GM19025 (cell line): ENCODE results near the gene PHGDH.
"Not testable (repeated sequence)": the region's sequence is repeated elsewhere in the genome, so short reads cannot be mapped to it uniquely, and the experiment has no call there.

Source experiments
- ATAC-seq: cut with Tn5 transposase; IDR thresholded peaks from one replicate; pipeline ENCODE4 v1.9.1; 2021; ENCODE audit warnings: mild to moderate bottlenecking, low read depth, moderate library complexity; ENCODE audit not compliant: unreplicated experiment

Gene PHGDH

DNA sequence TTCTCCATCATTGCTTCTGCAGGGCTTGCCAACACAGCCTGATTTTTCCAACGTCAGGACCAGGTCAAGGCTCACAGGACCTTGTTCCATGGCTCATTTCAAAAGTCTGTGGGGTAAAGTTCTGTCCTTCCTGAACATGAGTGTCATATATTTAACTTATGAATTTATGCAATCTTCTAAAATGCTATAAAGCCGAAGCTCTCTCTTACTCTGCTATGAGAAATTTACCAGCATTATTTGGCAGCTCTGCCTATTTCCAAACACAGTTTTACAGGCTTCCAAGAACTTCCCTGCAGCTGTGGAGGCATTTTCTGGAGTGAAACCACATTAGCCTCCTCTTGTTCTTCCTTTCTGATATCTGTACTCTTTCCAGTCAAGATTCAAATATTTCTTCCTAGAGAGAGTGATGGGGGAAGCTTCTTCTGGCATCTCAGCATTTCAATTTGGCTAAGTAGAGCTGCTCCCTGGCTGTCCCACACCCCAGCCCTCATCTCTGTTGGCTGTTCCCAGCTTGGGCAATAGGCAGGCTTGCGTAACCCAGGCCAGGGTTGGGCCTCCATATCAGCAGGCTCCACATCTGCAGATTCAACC lies 72.6 kb downstream of the PHGDH start:
- no peak for ATAC-seq

DNA sequence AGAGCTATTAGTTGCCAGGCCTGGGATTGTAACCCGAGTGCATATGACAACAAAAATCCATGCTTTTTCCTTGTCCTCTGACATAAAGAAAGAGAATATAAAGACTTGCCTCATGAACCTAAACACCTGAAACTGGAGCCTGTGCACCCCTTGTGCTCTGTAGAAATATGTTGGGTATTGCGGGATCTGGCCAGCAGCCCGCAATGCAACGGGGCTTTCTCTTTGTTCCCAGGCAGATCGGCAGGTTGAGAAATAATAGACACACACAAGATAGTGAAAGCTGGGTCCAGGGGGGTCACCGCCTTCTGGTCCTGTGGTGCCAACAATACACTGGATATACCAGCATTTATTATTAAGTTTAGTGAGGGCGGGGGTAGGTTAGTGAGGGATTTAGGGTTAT lies 74.3 kb downstream of the PHGDH start:
- not testable (repeated sequence) for ATAC-seq

DNA sequence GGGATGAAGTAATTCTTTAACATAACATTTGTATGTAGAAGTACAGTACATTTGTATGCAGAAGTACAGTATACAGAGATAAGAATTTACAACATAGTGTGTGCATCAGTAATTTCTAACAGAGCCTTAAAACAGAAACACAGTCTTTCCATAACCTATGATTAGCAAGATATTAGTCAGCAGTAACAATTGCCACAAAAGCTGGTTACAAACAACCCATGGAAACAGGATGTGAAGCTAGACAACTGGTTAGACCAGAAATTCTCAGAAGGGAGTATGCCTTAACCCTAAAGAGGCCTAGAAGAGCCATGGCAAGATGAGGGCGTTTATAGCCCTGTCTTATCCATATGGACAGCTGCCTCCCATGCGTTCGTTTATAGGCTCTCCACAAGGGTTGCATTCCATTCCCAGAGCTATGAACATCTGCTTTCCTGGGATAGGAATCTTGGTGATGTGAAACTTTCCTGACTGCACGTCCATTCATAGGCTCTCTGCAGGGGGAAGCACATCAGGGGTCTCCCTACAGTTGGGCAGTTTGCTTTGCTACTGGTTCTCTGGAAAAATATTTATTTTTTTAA lies 74.8 kb downstream of the PHGDH start:
- ATAC-seq: not testable (repeated sequence)

DNA sequence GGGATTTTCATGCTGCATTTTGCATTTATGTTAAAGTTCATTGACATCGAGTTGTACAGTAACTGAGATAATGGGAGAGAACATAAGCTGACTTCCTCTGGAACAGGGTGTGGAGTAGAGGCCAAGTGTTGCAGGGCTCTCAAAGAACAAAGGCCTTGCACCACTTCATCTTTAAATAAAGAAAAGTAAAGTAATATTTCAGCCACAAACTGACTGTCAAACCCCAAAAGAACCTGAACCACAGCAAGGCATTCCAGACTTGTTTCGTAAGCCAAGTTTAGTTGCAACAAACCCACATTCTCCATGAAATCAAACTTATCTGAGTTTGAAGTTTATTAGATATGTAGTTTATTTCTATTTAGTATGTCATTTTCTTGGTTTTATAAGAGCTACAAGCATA lies 76.0 kb downstream of the PHGDH start:
- no peak for ATAC-seq

DNA sequence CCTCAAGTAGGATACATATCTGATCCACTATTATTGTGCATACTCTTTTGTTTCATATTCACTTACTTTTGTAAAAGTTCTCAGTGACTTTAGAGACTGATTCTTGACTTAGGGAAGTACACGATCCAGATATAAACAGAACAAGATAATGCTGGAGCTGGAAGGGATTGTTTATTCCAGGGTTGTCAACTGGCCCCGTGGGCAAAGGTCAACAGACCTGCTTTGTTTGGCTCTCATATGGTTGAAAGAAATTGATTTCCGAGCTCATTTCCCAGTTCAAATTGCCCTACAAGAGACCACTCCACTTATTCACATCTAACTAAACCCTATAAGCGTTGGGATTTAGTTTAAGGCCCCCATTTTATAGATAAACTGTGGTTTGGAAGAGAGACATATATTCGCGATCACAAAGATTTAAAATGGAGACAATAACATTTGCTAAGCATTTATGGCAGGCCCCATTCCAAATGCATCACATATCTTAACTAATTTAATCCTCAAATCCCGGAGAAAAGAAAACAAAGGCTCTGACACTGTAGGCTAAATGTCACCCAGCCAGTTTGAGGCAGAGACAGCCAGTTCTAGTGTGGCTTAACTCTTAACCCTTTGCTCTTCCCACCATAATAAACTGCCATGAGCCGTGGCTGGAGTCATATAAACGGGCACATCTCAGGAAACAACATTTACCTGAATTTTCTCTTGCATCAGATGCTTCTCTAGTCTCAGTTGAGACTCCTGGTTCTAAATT lies 78.9 kb downstream of the PHGDH start:
- ATAC-seq: no peak

DNA sequence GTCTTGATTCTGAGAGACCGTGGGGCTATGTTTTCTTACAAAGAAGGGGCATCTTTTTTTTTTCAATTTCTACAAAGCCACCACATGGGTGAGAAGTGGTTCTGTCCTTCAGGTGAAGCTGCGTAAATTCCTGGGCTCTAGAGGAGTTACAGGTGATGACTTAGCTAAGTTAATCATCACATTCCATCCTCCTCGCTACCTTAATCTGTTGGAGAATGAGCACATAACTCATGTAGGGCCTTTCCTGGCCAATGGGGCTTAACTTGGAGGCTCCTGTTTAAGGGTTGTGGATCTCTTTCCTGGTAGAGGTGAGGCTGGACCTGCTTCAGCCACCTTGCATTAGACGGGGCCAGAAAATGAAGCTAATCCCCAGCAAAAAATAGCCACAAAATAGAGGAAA lies 79.6 kb downstream of the PHGDH start:
- no peak for ATAC-seq
